GM18868 (cell line): ENCODE data around the gene NRM.
"Not testable (repeated sequence)": the region's sequence is repeated elsewhere in the genome, so short reads cannot be mapped to it uniquely, and the experiment has no call there.

Source experiments
- ATAC-seq: cut with Tn5 transposase; IDR thresholded peaks from one replicate; pipeline ENCODE4 v1.9.1; 2021; ENCODE audit warnings: mild to moderate bottlenecking, moderate library complexity; ENCODE audit not compliant: unreplicated experiment

NRM gene

GRCh38 chr6:30721198-30722024 is 30.6 kb upstream of the NRM start:
- peak; percentile 30 for ATAC-seq

GRCh38 chr6:30720738-30721197 is 30.0 kb upstream of the NRM start:
- no peak for ATAC-seq

GRCh38 chr6:30719791-30720737 is 29.3 kb upstream of the NRM start, which contains the start of gene TUBB:
Gene TUBB (plus strand): TSS chr6:30720352. CDS start chr6:30720507, 155 bp downstream.
- ATAC-seq: peak; percentile 48

GRCh38 chr6:30719356-30719755 is 28.6 kb upstream of the NRM start:
- ATAC-seq: no peak

- ATAC-seq: not testable (repeated sequence)
Measured at GRCh38 chr6:30717845-30718720, 27.3 kb upstream of the NRM start.

GRCh38 chr6:30717129-30717844 is 26.5 kb upstream of the NRM start, which contains the start of gene MDC1:
Gene MDC1 (minus strand): TSS chr6:30717281. CDS start chr6:30715175, 2,106 bp downstream.
- ATAC-seq: peak; percentile 76

GRCh38 chr6:30716879-30717128 is 26.0 kb upstream of the NRM start:
- no peak for ATAC-seq

GRCh38 chr6:30714263-30714662 is 23.5 kb upstream of the NRM start:
- ATAC-seq: no peak

- ATAC-seq: no peak
Measured at GRCh38 chr6:30712441-30712945, 21.7 kb upstream of the NRM start.

- ATAC-seq: no peak
Measured at GRCh38 chr6:30711758-30712380, 21.1 kb upstream of the NRM start.

GRCh38 chr6:30709101-30709868 is 18.5 kb upstream of the NRM start:
- ATAC-seq: no peak

- no peak for ATAC-seq
Measured at GRCh38 chr6:30707281-30707850, 16.6 kb upstream of the NRM start.

- ATAC-seq: no peak
Measured at GRCh38 chr6:30705620-30706019, 14.8 kb upstream of the NRM start.

GRCh38 chr6:30703821-30704220 is 13.0 kb upstream of the NRM start:
- no peak for ATAC-seq

GRCh38 chr6:30703011-30703410 is 12.2 kb upstream of the NRM start:
- no peak for ATAC-seq

- ATAC-seq: no peak
Measured at GRCh38 chr6:30700340-30700739, 9.6 kb upstream of the NRM start.

- no peak for ATAC-seq
Measured at GRCh38 chr6:30696432-30696831, 5.6 kb upstream of the NRM start.

GRCh38 chr6:30691208-30691847 is 544 bp upstream of the NRM start:
- ATAC-seq: no peak
